ENCODE measurements around the gene DHRSX.
"Not testable (repeated sequence)": the region's sequence is repeated elsewhere in the genome, so short reads cannot be mapped to it uniquely, and the experiment has no call there.

Gene DHRSX

GRCh38 chrX:2462074-2462473, 38.7 kb downstream of the DHRSX start:
- H3K4me3 ChIP-seq (ENCODE audit: low read depth, low read length), result no peak overlapping the region
- TF ChIP-seq, protein P1, sequence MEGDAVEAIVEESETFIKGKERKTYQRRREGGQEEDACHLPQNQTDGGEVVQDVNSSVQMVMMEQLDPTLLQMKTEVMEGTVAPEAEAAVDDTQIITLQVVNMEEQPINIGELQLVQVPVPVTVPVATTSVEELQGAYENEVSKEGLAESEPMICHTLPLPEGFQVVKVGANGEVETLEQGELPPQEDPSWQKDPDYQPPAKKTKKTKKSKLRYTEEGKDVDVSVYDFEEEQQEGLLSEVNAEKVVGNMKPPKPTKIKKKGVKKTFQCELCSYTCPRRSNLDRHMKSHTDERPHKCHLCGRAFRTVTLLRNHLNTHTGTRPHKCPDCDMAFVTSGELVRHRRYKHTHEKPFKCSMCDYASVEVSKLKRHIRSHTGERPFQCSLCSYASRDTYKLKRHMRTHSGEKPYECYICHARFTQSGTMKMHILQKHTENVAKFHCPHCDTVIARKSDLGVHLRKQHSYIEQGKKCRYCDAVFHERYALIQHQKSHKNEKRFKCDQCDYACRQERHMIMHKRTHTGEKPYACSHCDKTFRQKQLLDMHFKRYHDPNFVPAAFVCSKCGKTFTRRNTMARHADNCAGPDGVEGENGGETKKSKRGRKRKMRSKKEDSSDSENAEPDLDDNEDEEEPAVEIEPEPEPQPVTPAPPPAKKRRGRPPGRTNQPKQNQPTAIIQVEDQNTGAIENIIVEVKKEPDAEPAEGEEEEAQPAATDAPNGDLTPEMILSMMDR (IDR thresholded peaks at IDR 0.05; ENCODE audit: borderline replicate concordance, insufficient read depth, low read depth, low read length), result no peak

DNA sequence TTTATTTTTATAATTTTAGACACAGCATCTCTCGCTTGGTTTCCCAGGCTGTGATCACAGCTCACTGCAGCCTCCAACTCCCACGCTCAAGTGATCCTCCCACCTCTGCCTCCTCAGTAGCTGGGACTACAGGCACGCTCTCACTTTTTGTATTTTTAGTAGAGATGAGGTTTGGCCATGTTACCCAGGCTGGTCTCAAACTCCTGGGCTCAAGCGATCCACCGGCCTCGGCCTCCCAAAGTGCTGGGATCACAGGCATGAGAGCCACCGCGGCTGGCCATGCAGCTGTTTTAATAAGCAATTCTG, 39.1 kb downstream of the DHRSX start:
- TF ChIP-seq, protein P1 (IDR thresholded peaks at IDR 0.05; ENCODE audit: borderline replicate concordance, insufficient read depth, low read depth, low read length), result no peak

DNA sequence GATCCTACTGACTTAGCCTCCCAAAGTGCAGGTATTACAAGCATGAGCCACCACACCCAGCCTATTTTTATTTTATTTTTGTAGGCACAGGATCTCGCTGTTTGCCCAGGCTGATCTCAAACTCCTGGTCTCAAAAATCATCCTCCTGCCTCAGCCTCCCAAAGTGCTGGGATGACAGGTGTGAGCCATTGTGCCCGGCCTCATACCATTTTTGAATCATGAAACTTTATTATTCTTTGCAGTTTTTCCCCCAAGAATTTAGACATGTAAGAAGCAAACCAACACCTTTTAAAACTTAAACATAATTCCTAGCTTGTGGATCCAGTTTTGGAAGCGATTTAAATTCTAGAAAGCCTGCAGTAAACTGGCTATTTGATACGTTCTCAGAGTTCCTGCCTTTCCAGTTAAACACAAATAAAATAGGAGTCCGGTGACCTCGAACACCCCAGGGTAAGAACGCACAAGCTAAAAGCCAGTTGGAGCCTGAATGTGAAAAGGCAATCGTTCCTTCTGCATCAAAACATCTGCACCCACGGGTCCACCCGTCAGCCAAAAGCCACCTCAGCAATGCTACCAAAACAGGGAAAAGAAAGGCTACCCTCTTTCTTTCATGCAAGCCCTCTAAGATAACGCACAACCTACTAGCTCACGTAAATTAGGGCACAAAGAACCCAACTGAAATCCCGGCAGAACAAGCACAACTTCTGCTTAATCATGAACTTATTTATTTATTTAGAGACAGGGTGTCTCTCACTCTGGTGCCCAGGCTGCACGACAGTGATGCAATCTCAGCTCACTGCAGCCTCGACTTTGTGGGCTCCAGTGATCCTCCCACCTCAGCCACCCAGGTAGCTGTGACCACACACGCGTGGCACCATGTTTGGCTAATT, 39.7 kb downstream of the DHRSX start:
- H3K4me3 ChIP-seq (ENCODE audit: low read depth, low read length), result not testable (repeated sequence)

More for the DNA sequence above, 39.1 kb downstream of the DHRSX start:
- no peak overlapping the region for H3K4me3 ChIP-seq (ENCODE audit: low read depth, low read length)

GRCh38 chrX:2460048-2460447, 40.7 kb downstream of the DHRSX start:
- not testable (repeated sequence) for H3K4me3 ChIP-seq (ENCODE audit: low read depth, low read length)

- TF ChIP-seq, protein P1 (IDR thresholded peaks at IDR 0.05; ENCODE audit: borderline replicate concordance, insufficient read depth, low read depth, low read length), result no peak
- no peak overlapping the region for H3K4me3 ChIP-seq (ENCODE audit: low read depth, low read length)
Measured at GRCh38 chrX:2458309-2458708, 42.5 kb downstream of the DHRSX start.

GRCh38 chrX:2457289-2458133, 43.3 kb downstream of the DHRSX start:
- H3K4me3 ChIP-seq (ENCODE audit: low read depth, low read length), result no peak overlapping the region
- TF ChIP-seq, protein P1 (IDR thresholded peaks at IDR 0.05; ENCODE audit: borderline replicate concordance, insufficient read depth, low read depth, low read length), result no peak

DNA sequence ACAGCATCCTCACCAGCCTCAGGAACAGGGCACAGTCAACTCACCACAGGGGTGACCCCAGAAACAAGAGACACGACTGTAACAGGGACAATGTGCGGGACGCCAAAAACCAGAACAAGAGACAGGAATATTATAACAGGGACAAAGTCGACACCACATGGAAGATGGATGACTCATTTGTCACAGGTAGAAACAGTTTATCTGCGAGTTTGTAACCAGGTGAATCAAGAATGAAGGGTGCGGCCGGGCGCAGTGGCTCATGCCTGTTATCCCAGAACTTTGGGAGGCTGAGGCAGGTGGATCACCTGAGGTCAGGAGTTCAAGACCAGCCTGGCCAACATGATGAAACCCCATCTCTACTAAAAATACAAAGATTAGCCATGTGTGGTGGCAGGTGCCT, 44.7 kb downstream of the DHRSX start:
- not testable (repeated sequence) for H3K4me3 ChIP-seq (ENCODE audit: low read depth, low read length)

- not testable (repeated sequence) for H3K4me3 ChIP-seq (ENCODE audit: low read depth, low read length)
Measured at GRCh38 chrX:2454620-2455019, 46.2 kb downstream of the DHRSX start.

DNA sequence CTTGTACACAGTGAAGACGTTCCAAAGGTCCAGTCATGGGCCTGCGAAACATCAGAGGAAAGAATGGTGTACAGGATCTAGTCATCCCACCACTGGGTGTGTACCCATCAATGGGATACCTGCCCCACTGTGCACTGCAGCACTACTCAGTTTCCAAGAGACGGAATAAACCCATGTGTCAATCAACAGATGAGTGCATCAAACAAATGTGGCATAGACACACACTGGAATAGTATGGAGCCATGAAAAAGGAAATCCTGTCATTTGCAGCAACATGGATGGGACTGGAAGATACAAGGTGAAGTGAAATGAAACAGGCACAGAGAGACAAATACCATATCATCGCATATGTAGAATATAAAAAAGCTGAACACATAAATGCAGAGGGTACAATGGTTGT, 48.0 kb downstream of the DHRSX start:
- TF ChIP-seq, protein P1 (IDR thresholded peaks at IDR 0.05; ENCODE audit: borderline replicate concordance, insufficient read depth, low read depth, low read length), result no peak
- no peak overlapping the region for H3K4me3 ChIP-seq (ENCODE audit: low read depth, low read length)

Data from GM12875 (cell line).